GM21367 (cell line): ENCODE data around the gene SYMPK.
A peak's percentile ranks its signal among the peaks of the same experiment; 100 is the strongest.

ENCODE experiments used
- ATAC-seq: cut with Tn5 transposase; IDR thresholded peaks from one replicate; pipeline ENCODE4 v1.9.1; 2021; ENCODE audit not compliant: unreplicated experiment

Gene SYMPK

DNA sequence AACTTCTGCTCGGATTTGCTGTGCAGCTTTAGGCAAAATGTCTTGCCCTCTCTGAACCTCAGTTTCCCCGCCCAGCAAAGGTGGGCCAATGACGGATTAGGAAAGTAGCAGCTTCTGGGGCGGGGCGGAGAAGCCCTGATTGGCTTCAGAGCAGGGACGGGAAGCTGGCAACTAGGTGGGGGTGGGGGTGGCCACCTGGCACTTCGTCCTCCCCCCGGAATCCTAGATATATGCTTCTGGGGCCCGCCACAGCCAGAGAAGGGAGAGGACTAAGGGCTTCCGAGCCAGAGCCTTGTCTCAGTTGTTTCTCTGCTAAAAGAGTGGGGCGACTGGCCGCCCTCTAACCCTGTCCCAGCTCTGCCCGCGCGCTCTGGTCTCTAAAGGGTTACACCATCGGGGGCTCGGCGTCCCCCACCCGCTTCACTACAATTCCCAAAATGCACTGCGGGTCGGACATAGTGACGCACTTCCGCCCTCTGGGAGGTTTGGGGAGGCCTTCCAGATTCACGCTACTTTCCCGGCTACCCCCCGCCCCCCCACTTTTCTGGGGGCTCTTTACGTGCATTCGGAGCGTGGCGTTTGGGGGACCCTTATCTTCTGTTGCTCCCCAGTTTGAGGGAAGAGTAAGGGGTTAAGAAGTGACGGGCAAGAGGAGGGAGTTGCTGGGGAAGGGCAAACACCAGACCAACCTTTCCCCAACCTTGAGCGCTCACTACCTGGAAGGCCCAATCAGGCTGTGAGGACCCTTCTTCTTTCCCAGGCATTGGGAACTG, 23.7 kb upstream of the SYMPK start:
- peak; percentile 35 for ATAC-seq

DNA sequence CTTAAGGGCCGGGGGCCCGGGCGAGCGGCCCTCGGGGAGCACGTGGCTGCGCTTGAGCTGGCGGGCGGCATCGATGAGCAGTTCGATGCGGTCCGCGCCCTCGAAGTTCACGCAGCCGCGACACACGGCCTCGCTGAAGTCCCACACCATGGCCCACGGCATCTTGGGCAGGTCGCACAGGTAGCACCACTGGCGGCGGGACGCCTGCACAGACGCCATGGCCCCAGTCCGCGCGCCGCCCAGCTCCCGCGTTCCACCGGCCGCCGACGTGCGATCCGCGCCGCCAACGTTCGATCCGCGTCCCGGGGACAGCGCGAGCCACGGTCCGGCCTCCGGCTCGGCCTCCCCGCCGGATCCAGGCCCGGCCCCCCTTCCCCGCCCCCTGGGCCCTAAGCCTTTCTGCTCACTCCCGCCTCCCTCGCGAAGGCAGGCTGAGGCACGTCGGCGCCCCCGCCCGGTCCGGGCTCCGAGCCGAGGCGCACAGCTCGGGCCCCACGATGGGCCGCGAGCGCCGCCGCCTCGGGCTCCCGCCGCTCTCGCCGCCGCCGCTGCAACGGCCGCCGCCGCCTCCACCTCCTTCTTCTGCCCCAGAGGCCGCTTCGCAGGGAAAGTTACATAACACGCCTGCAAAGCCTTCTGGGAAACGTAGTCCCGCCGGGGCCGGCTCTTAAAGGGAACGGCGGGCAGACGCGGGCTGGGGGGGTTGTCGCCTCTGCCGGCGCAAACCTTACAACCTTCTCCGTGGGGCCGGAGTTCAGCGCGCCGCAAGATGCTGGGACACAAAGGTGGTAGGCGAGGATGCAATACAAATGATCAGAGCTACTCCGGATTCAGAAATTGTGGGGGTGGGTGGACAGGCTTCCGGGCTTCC, 22.8 kb upstream of the SYMPK start, which contains the start of gene IRF2BP1:
Gene IRF2BP1, minus strand, starts transcription at position 586 of the 871 bp plus-strand sequence. Its CDS starts 367 bp downstream, at position 219.
- ATAC-seq = peak; percentile 46

DNA sequence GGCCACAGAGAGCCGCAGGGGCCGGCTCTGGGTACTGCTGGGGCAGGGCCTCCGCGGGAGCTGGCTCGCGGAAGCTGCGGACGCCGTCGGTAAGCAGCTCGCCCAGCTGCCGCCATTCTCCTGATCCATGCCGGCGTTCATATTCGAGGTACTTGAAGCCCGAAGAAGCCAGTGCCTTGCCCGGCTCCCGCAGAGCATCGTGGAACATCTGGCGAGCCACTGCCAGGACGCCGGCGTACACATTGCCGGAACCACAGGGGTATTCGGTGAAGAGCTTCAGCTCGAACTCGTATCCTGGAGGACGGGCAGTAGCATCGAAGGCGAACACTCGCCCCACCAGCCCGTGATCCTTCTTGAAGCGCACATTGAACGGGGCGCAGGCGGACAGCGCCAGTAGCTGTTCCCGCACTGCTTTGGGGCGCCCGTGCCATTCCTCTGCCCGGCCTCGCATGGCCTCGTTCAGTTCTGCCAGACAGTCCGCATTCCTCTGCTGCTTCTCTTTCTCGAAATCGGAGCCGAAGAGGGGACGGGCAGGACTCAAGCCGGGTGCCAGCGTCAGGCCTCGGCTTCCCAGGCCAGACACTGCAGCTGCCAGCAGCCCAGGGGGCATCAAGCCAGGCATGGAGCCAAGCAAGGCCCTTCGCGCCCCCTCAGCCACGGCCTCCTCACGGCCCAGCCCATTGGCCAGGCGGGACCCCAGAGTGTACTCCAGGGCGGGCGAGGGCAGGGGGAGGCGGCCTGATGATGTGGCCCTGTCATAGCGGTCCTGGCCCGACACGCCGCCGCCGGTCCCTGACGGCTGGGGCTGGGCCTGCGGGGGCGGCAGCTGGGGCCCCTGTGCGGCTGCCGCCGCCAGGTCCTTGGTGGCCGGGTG, 22.0 kb upstream of the SYMPK start:
- no peak for ATAC-seq

DNA sequence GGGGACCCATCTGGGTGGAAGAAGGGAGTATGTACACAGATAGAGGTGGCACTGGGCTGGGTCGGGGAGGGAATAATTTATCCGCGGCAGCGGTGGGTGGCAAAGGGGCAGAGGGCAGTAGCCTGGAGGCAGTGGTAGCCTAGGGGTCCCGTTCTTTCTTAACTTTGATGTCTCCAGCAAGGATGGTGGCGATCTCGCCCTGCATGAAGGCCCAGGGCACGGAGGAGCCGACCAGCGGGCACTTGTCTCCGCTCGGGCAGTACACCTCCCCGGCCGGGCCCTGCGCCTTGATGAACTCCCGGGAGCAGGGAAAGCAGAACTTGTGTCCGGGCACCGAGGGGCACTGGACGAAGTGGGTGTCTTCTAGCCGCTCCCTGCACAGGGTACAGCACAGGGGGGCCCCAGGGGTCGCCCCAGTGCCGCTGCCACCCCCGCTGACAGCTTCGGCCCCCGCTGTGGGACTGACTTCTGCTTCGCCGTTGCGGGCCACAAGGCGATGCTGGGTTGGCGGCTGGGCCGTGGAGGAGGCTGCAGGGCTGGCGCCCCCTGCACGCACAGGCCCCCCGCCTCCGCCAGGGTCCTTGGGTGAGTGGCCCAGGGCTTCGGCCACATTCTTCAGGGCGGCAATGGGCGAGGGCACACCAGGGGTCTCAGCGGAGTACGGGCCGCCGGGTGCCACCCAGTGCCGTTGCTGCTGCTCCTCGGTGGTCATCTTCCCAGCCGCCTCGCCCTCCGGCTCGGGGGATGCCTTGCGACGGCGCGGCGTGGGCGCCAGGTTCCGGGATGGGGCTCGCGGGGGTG, 21.1 kb upstream of the SYMPK start:
- ATAC-seq = no peak

DNA sequence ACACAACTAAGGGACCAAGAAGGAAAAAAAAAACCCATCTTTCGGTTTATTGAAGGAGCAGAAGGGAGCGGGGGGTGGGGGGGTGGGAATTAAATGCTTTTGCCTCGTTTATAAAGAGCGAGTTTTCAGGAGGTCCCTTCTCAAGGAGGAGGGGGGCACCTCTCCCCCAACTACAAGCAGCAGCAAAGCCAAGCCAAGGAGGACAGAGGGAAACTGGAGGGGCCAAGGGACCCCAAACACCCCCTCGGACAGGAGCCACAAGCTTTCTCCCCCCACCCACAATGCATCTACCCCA, 20.6 kb upstream of the SYMPK start:
- no peak for ATAC-seq

DNA sequence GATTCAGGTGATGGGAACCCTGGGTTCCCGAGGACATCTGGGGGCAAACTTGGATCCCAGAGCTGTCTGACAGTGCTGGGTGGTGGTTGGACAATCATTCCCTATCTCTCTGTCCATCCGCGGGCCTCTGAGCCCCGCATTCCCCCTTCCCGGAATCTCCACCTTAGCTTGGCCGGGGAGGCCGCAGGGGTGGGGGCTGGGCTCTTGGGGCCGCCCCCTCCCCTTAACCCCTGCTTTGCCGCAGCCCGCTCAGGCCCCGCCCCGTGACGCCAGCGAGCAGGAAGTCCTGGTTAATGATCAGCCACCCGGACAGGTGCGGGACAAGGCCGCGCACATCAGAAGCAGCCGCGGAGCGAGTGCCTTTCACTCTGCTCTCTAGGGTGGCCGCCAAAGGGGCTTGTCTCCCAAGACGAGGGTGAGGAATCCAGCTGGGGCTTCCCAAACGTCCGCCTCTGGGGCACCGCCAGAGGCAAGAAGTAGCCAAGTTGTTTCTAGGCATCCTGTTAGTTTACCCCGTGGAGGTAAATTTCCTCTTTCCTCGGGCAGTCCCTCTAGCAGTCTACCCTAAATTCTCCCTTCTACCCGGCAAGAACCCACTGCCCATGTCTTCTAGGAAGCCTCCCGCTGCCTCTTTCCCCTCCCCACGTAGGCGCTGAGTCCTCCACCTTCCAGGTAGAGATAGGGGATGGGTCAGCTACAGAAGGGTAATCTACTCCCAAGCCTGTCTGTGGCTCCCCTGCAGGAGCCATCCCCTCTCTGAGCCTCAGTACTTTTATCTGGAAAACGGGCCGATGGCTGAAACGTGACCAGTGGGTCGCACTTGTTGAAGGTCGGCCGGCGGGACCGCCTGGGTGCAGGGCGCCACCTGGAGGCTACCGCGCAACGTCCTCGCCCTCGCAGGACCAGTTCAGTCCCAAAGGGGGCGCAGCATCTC, 20.0 kb upstream of the SYMPK start:
- no peak for ATAC-seq

DNA sequence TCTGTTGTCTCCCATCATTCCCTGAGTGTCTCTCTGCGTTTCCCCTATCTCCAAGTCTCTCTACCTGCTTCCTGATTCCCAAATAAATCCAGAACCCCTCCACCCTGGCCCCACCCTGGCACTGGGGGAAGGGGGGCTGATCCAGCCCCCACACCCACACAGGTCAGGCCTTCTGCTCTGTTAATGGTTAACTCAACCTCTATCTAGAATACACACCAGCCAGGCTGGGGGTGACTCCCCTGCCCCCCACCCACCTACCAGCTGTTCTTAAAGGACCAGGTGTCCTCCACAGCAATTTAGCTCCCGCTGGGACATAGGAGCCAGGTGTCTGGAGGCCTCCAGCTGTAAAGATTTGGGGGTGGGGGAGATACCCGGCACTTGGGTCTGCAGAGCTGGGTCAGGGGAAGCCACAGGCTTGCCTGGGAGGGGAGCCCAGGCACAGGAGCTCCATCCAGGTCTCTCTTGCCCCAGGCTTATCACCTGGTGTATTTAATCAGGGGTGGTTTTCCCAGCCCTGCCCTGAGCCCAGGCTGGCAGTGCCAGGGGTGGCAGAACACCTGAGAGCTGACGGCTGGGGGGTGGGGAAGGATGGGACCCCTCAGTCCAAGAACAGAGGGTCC, 19.1 kb upstream of the SYMPK start:
- ATAC-seq = no peak

DNA sequence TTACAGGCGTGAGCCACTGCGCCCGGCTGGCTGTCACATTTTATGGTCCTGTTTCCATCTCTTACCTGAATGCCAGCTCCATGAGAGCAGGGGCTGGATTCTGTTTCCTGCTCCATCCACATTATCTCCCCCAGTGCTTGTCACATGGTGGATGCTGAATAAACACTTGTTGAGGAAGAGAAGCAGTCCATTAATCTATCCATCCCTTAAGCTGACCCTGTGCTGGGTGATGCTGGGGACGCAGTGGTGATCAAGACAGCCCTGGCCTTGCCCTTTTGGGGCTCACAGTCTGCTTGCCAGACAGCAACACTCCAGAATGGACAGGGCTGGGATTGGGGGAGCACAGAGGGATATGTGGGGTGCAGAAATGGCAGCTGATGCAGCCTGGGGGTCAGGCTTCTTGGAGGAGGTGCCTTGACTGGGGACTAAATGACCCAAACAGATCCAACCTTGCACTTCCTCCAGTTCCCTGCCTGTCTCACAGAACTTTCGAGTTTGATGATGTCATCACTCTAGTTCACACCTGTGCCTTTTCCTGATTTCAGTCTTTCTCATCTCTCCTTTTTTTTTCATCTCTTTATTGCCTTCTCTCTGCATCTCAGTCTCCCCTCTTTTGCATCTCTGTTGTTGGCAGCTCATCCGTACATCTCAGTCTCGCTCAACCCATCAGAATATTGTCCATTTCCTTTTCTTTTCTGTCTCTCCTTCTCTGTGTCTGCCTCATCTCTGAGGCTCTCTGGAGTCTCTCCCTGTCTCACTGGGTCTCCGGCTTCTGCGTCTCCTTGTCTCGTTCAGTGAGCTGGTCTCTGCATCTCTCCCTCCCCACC, 18.3 kb upstream of the SYMPK start:
- ATAC-seq = no peak

DNA sequence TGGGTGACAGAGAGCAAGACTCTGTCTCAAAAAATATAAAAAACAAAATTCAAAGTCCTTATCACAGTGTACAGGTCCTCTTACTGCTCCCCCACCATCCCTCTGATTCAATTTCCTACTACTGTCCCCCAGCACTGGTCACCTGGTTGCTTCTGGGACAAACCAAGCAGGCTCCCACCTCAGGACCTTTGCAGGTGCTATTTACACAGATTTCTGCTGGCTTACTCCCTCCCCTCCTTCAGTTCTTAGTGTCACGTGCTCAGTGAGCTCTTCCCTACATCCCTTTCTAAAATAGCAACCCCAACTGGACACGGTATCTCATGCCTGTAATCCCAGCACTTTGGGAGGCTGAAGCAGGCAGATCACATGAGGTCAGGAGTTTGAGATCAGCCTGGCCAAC, 17.0 kb upstream of the SYMPK start:
- no peak for ATAC-seq

DNA sequence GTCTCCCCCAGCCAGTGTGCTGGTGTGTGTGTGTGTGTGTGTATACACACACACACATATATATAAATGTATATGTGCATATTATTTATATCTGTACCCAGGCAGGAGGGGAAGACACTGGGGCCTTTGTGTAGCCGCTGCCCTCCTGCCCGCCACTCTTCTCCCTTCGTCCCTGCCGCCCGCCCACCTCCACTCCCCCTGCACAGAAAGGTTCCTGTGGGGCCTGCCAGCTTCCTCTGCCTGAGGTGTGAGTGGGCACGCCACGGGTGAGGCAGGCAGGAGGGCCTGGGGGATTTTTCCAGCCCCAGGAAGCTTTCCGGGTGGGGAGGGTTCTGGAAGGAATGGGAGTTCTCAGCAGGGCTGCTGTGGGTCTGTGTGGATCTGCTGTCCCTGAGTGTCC, 16.1 kb upstream of the SYMPK start:
- no peak for ATAC-seq

DNA sequence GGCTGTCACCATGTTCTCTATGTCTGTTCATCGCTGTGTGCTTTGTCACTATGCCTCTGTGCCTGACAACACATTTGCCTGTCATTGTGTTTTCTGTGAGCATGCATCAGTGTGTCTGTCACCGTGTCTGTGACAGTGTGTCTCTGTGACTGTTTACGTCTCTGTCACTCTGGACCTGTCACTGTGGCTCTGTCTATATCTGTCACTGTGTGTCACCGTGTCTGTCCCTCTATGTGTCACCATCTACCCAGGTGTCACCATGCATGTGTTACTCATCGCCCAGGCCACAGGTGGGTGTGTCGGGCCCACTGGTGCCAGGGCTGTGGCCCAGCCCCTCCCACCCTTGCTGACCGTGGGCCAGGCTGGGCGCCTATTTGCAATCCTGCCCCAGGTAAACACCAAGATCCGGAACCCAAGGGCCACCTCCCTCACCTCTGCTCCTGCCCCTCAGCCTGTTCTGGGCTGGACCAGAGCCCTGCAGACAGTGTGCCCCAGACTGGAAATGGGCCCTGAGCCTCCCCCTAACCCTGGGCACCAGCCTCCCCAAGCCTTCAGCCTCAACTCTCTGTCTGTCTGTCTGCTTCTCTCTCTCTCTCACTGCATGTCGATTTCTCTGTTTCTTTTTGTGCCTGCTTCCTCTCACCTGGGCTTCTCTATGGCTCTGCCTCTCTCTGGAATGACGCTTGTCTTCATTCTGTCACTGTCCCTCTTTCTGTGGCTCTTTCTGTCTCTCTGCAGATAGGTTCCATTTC, 15.3 kb upstream of the SYMPK start:
- no peak for ATAC-seq

DNA sequence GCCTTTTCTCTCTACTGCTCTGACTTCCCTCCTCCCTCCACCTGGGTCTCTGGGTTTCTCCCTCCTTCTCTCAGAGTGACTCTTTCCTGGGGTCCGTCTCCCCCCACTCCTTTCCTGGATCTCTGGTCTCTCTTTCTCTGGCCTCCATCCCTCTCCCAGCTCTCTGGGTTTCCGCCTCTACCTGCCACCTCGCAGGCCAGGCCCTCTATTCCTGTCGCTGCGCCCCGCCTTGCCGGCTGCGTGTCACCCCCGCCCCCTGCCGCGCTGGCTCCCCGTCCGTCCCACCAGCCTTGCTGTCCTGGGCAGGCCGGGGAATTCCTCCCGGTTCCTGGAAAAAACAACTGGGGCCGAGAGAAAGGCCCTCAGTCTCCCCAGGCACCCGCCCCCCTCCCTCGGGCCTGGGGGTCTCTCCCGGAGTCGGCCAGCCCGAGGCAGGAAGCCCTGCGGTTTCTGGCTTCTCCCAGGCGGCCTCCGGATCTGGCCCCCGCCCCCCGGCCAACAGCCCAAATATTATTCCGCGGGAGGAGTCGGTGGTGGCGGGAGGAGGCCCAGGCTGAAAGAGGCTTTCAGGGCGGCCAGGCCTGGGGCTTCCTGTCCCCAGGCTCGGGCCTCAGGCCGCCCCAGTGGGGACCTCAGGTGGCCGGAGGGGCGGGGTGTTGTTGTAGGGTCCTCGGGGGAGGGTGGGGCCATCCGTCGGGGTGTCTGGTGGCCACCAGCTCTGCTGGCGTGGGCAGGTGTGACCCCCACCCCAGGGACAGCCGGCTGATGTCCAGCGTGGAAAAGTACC, 13.7 kb upstream of the SYMPK start:
- no peak for ATAC-seq

DNA sequence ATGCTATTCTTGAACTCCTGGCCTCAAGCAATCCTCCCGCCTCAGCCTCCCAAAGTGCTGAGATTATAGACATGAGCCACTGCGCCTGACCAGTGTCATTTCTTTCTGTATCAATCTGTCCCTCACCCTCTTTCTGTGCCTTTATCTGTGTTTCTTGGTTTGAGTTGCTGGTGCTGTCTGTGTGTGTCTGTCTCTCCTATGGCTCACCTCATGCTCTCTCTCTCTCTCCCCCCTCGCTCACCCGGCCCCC, 13.1 kb upstream of the SYMPK start:
- no peak for ATAC-seq

DNA sequence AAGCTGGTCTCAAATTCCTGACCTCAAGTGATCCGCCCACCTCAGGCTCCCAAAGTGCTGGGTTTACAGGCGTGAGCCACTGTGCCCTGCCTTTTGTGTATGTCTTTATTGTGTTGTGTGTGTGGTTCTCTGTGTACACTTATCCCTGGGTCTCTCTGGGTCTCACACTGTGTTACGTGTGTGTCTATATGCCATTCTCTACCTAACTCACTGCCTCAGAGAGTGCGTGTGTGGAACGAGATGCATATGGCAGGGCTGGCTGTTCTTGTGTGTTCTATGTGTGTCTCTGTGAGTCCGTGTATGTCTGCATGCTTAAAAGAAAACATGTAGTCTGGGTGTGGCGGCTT, 11.6 kb upstream of the SYMPK start:
- ATAC-seq = no peak

DNA sequence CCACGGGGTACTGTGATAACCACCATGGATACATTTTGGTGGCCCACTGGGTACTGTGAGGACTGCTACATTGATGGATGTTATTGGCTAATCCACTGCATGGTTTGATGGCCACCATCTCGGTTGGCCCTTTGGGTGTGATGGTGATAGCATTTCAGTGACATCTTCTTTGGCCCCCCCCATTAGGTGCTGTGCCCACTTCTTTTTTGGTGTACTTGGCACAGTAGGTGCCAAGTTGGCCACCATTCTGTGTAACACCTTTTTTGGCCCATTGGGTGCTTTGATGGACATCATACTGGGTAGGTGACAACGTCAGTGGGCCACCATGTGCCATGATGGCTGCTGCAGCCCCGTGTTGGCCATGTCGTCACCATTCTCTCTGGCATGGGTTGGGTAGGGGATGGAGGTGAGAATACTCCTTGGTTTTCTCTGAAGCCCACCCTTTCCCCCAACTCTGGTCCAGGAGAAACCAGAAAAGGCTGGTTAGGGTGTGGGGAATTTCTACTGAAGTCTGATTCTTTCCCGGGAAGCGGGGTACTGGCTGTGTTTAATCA, 10.3 kb upstream of the SYMPK start:
- ATAC-seq = no peak

DNA sequence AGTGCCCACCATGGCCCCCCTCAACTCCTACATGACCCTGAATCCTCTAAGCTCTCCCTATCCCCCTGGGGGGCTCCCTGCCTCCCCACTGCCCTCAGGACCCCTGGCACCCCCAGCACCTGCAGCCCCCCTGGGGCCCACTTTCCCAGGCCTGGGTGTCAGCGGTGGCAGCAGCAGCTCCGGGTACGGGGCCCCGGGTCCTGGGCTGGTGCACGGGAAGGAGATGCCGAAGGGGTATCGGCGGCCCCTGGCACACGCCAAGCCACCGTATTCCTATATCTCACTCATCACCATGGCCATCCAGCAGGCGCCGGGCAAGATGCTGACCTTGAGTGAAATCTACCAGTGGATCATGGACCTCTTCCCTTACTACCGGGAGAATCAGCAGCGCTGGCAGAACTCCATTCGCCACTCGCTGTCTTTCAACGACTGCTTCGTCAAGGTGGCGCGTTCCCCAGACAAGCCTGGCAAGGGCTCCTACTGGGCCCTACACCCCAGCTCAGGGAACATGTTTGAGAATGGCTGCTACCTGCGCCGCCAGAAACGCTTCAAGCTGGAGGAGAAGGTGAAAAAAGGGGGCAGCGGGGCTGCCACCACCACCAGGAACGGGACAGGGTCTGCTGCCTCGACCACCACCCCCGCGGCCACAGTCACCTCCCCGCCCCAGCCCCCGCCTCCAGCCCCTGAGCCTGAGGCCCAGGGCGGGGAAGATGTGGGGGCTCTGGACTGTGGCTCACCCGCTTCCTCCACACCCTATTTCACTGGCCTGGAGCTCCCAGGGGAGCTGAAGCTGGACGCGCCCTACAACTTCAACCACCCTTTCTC, 9.4 kb upstream of the SYMPK start:
- ATAC-seq = no peak
